AG20443 (cell line): ENCODE measurements around the gene HID1.
A peak's percentile ranks its signal among the peaks of the same experiment; 100 is the strongest.
"Not testable (repeated sequence)": the region's sequence is repeated elsewhere in the genome, so short reads cannot be mapped to it uniquely, and the experiment has no call there.

Experiments
- DNase-seq: peaks from one replicate; pipeline ENCODE4 v3.0.0; 2012; ENCODE audit warnings: low spot score, mixed read lengths

HID1 gene

GRCh38 chr17:74998783-74999182 is 26.2 kb upstream of the HID1 start:
- no peak for DNase-seq

GRCh38 chr17:74995847-74996246 is 23.3 kb upstream of the HID1 start:
- no peak for DNase-seq

GRCh38 chr17:74994440-74994839 is 21.9 kb upstream of the HID1 start:
- no peak for DNase-seq

GRCh38 chr17:74992223-74992622 is 19.7 kb upstream of the HID1 start:
- no peak for DNase-seq

GRCh38 chr17:74990581-74991105 is 18.1 kb upstream of the HID1 start:
- DNase-seq, result no peak

GRCh38 chr17:74987909-74988711 is 15.6 kb upstream of the HID1 start:
- peak; percentile 86 for DNase-seq

GRCh38 chr17:74987418-74987908 is 14.9 kb upstream of the HID1 start, which contains the start of gene CDR2L:
Gene CDR2L (plus strand): TSS chr17:74987632. CDS start chr17:74988044, 412 bp downstream.
- DNase-seq, result peak; percentile 97

GRCh38 chr17:74986206-74986576 is 13.6 kb upstream of the HID1 start:
- no peak for DNase-seq

- DNase-seq, result not testable (repeated sequence)
Observed at GRCh38 chr17:74982663-74983313, 10.2 kb upstream of the HID1 start.

GRCh38 chr17:74981979-74982662 is 9.6 kb upstream of the HID1 start:
- peak; percentile 82 for DNase-seq

- DNase-seq, result no peak
Observed at GRCh38 chr17:74981318-74981978, 8.9 kb upstream of the HID1 start.

- no peak for DNase-seq
Observed at GRCh38 chr17:74979408-74980146, 7.0 kb upstream of the HID1 start.

- DNase-seq, result no peak
Observed at GRCh38 chr17:74978240-74978639, 5.7 kb upstream of the HID1 start.

- no peak for DNase-seq
Observed at GRCh38 chr17:74977802-74978201, 5.2 kb upstream of the HID1 start.

- DNase-seq, result no peak
Observed at GRCh38 chr17:74975943-74976342, 3.4 kb upstream of the HID1 start.

GRCh38 chr17:74972973-74973328 is 392 bp upstream of the HID1 start:
- DNase-seq, result no peak

GRCh38 chr17:74971842-74972106 is 785 bp downstream of the HID1 start:
- no peak for DNase-seq

- no peak for DNase-seq
Observed at GRCh38 chr17:74971069-74971841, 1.3 kb downstream of the HID1 start.

GRCh38 chr17:74970395-74970794 is 2.2 kb downstream of the HID1 start:
- no peak for DNase-seq

GRCh38 chr17:74969501-74969900 is 3.1 kb downstream of the HID1 start:
- DNase-seq, result not testable (repeated sequence)

- no peak for DNase-seq
Observed at GRCh38 chr17:74968361-74968780, 4.2 kb downstream of the HID1 start.
